NOMO-1 treated with DMSO at 0.1 percent for 48 hours (cell line): Measurements from ENCODE around the gene GOLGB1.
"Not testable (repeated sequence)": the region's sequence is repeated elsewhere in the genome, so short reads cannot be mapped to it uniquely, and the experiment has no call there.

ENCODE experiments used
- DNase-seq: peaks from one replicate; lab custom pipeline; 2025; ENCODE audit not compliant: unreplicated experiment; lab: John Stamatoyannopoulos, UW

The GOLGB1 gene

DNA sequence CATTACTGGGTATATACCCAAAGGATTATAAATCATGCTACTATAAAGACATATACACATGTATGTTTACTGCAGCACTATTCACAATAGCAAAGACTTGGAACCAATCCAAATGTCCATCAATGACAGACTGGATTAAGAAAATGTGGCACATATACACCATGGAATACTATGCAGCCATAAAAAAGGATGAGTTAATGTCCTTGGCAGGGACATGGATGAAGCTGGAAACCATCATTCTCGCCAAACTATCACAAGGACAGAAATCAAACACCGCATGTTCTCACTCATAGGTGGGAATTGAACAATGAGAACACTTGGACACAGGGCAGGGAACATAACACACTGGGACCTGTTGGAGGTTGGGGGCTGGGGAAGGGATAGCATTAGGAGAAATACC is 6.4 kb downstream of the GOLGB1 start:
- DNase-seq, result not testable (repeated sequence)

DNA sequence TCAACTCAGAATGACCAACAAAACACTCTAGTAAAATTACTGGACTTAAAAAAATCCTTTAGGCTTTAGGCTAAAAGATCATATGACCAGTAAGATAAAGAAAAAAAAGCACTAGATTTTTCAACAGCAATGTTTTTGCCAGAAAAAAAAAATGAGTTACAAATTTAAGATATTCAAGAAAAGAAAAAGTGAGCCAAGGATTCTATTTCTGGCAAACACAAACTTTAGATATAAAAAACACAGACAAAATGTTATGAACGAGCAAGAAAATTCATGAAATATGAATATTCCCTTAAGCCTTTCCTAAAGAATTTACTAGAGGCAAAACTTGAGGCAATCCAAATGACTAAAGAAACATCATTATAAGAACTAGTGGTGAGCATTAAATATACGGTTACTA is 8.6 kb downstream of the GOLGB1 start:
- no peak for DNase-seq

DNA sequence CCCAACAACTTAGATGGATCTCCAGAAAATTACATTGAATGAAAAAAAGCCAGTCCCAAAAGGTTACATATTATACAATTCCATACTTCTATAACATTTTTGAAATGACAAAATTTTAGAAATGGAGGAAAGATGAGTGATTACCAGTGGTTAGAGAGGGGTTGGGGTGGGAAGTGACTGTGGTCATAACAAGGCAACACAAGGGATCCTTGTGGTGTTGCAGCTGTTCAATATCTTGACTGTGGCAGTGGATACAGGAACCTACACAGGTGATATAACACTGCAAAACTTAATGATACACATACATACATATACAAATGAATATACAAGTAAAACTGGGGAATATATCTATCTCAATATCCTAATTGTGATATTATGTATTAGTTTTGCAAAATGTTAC is 9.6 kb downstream of the GOLGB1 start:
- DNase-seq, result no peak

DNA sequence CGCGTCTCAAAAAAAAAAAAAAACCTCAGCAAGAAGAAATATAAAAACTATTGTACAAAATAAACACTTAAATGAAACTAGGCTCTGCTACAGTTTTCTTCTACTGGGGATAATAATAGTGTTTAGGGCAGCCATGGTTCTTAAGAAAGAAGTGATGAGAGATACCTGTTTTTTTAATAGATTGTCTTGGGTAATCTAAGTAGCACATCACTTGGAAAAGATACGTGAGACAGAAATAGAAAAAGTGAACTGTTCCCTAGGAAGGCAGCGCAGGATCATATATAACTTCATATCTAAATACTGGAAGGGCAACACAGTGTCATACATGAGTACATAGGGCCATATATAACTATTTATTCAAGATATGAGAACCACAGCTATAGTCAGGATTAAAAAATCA is 11.9 kb downstream of the GOLGB1 start:
- no peak for DNase-seq

DNA sequence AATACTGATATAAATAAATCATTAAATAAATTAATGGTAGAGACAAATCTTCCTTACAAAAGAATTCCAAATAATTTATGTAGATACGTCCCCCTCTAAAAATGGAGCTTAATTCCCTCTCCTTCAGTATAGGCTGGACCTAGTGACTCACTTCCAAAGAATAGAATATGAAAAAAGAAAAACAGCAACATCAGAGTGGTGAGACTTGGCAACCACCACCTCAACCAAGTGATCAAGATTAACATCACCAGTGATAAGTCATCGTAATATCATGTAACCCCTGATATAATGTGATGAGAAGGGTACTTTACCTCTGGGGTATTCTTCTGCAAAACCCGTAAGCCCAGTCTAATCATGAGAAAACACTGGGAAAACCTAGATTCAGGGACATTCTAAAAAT is 13.4 kb downstream of the GOLGB1 start:
- no peak for DNase-seq

DNA sequence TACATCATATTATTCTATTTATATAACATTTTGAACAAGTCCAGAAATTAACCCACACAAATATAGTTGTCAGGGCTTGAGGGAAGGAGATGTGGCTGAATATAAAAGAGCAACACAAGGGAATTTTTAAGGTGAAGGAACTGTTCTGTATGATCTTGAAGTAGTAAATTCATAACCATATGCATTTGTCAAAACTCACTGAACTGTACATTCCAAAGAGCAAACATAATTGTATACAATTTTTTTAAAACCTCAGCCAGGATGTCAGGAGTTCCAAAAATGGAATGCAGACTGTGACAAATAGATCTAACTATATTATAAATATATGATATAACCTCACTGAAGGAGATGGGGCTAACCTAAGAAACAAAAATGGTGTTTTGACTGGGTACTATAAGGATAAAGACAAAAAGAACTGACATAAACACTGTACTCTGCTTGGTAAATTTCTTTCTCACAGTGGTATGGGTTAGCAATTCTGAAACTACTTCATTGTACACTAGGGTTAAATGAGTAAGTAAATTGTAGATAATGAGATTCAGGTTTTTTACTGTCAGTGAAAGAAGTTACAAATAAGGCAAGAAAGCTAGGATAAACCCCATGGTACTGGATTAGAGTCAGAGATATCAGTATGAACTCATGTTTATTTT is 14.4 kb downstream of the GOLGB1 start:
- DNase-seq, result no peak

DNA sequence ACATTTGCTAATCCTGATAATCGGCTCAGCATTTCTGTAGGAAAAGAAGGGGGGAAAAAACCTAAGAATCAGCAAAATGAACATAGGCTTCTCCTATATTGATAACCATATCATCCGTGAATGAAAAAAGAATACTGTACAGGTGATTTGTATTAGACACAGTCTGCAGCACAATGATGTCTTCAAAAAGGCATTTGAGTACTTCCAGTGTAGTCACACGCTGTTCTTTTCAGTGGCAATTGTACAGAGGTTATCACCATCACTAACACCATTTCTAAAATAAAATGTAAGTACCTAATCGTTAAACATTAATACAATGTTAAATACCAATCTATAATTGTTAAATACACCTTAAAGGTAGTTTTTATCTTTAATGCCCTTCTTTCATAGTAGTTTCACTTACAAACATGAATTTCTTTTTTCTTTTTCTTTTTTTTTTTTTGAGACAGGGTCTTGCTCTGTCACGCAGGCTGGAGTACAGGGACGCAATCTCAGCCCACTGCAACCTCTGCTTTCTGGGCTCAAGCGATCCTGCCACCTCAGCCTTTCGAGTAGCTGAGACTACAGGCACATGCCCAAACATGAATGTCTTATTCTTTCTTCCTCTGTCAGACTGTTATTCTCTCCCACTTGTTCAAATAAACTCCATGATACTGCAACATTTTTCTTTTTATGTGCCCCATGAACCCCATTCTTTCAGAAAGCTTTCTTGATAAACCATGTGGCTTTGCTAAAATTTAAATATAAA is 18.4 kb downstream of the GOLGB1 start:
- no peak for DNase-seq

DNA sequence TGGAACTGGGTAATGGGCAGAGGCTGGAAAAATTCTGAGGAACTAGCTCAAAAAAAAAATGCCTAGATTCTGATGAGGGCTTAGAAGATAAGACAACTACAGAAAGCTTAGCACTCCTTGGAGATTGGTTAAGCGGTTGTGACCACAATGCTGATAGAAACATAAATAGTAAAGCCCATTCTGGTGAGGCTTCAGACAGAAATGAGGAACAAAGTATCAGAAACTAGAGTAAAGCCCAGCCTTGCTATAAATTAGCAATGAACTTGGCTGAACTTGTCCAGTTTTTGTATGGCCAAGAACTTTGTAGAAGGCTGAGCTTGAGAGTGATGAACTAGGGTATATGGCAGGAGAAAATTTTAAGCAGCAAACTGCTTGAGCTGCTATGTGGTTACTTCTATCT is 25.4 kb downstream of the GOLGB1 start:
- DNase-seq, result peak; percentile 90

DNA sequence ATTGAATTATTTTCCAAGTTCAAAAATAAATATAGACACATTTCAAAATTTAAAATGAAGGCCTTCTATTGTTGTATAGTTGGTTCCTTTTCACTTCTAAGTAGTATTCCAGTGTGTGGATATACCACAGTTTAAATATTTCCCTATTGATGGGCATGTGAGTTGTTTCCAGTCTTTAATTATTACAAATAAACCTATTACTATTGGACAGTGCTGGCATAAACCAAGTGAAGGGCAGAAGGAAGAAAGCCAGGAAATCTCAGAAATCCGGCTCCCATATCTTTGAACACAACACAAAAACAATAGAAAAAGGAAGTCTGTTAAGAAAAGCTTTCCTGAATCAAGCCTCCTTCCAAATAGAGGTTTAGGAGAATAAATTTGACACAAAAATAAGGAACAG is 26.1 kb downstream of the GOLGB1 start:
- DNase-seq, result no peak

DNA sequence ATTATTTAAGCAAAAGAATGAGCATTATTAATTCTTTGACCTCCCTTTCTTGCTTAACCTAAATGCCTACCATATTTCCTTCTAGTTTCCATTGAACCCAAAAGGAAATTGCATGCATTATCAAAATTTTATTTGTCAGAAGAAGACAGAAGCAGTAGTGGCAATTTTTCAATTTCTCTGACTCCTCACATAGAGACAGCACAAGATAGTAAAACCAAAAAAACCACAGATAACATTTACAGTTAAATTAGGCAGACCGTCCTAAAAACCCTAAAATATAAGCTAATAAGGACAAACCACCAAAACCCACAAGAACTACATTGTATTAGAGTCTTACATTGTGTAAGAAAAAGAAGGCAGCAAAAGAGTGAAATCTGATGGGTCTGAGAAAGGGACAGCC is 27.1 kb downstream of the GOLGB1 start:
- no peak for DNase-seq

DNA sequence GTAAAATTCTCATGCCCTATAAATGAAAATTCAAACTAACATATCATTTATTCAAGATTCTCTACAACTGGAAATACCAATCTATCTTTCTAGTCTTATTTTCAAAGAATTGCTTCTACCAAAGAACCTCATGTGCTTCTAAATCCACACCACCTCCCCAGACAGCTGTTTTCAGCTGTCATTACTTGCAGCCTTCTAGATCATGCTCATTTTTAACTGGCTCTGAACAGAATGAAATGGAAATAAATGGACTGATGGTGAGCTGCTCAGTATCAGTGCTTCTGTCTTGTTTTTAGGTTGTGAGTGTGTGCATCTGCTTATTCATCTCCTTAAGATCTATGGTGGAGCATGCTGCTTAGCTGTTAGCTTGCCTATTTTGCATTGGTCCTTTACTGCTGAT is 29.4 kb downstream of the GOLGB1 start:
- no peak for DNase-seq

DNA sequence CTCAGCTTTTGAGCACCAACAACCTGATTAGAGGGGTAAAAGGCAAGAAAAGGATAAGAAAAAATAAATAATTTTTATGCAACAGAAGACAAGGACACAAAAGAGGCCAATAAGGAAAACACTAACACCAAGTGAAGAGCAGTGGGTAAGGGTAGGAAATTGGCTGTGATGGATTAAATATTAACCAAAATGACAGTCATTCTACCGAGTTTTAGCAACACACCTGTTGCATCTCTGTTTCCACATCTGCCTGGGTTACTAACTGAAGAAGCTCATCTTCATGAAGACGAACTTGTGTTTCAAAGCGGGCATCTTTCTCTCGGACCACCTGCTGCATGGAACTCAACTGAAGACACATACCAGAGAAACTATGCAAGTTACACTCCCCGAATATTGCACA is 30.1 kb downstream of the GOLGB1 start:
- DNase-seq, result no peak

DNA sequence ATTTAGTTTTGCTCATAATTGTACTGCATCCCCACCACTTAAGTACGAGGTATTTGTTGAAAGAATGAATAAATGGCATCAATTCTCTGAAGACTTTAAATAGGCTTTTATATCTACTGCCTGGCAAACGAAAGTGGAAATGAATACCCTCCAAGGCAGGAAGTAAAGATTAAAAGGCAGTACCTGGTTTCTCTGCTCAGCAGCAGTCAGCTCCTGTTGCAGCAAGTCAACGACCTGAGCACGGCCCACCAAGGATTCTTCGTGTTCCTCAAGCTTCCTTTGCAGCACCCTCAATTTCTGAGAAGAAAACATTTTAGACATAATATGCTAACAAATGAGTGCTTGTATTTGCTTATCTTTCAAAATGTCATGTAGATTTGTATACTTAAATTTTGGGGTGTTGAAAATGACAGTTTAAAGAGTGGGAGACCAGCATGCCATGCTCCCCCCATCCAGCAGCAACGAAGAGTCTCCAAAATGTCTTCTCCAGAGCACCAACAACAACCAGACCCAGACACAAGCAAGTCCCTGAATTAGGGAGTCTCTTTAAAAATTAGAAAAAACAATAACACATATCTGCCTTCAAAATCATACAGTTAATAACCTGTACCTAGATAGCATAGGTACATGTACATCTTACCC is 31.2 kb downstream of the GOLGB1 start:
- no peak for DNase-seq

DNA sequence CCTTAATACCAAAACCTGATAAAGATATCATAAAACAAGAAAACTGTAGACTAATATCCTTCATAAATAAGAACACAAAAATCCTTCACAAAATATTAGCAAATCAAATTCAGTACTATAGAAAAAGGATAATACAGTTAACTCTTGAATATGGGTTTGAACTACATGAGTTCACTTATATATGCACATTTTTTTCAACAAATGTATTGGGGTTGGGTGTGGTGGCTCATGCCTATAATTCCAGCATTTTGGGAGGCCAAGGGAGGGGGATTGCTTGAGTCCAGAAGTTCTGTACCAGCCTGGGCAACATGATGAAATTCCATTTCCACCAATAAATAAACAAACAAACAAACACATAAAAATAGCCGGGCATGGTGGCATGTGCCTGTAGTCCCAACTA is 39.2 kb downstream of the GOLGB1 start:
- no peak for DNase-seq

DNA sequence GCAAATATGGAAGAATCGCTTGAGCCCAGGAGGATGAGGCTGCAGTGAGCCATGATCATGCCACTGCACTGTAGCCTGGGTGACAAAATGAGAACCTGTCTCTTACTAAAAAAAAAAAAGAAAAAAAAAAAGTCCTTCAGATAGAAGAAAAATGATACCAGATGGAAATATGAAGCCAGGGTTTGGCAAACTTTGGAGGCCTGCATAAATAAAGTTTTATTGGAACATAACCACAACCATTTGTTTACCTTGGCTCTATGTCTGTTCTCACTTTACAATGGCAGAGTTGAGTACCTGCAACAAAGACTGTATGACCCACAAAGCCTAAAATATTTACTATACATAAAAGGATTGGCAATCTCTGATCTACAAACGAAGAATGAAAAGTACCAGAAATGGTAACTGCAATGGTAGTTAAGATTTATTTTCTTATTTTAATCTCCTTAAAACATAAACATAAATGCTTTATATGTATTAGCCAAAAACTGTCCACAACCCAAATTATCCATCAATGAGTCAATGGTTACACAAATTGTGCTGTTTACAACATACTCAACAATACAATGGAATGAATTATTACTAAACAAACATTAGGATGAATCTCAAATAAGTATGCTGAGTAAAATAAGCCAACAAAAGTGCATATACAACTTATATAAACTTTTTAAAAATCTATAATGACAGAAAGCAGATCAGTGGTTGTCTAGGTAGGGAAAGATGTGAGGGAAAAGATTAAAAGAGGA is 41.8 kb downstream of the GOLGB1 start:
- no peak for DNase-seq

DNA sequence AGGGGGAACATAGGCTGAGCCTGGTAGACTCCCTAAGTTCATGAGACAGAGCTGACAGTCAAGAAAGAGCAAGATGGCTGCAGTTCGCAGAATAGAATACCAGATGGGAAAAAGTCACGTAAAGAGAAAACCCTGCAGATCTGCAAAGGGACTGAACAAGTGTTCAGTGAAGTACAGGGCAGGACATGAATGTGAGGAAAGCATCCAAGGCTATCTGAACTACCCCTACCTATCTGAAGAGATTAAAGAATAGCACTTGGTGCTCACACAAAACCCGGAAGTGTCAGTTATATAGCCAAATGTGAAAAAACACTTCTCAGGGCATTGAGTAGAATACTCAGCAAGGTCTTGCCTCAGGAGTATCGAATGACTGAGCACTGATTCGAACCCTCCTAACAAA is 44.0 kb downstream of the GOLGB1 start:
- no peak for DNase-seq

DNA sequence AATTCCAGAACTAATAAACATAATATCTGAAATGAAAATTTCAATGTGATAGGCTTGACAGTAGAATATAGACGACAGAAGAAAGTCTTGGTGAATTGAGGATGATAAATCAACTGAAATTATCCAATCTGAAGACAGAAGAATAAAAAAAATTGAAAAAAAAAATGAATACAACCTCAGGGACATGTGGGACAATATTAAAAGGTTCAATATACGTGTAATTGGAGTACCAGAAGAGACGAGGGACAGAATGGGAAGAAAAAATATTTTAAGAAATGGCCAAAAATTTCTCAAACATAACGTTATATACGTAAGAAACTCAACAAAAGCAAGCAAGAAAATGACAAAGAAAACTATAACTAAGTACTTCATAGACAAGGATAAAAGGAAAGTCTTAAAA is 45.6 kb downstream of the GOLGB1 start:
- DNase-seq, result no peak

DNA sequence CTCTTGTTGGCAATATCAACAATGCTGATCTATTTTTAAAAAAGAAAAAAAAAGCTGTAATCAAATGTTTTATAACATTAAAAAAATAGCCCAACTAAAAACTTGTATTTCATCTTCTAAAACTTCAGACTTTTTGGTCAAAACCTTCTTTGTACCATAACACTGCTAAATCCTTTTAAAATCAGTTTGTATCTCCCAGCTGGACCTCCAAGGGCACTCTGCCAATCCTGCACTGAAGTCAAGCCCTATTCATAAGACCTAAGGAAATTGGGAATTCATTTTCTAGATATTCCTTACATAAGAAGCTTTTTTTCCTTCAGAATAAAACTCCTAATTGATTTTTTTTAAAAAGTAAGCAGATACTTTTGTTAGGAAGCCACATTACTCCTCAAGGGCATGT is 50.6 kb downstream of the GOLGB1 start:
- no peak for DNase-seq

DNA sequence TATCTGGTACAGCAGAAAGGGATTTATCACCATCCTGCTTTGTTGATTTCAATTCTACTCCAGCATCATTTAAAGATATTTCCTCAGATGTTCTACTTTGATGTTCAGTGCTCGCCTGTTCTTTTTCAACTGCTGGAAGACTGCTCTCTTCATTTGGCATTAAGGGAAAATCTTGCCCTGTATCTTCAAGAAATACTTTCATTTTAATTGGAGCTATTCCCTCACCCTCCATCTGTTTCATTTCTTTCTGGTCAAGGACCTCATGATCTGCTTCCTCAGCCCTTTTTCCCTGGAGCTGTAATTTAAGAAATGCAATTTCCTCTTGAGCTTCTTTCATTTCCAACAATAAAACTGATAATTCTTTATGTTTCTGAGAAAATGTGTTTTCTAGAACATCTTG is 51.1 kb downstream of the GOLGB1 start:
- no peak for DNase-seq

DNA sequence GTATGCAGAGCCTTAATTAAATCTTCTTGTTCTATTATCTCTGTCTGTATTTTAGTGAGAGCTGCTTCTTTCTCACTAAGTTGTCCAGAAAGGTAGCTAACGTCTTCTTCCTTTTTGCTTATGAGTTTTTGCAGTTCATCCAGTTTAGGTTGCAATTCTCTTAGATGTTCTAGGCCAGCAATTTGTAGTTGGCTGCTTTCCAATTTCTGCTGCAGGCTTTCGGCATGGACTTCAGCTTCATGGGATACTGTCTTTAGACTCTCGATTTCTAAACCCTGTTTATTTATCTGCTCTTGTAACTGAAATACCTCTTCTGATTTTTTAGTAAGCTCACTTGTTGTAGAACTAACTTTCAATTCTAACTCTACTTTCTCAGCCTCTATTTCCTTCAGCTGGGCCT is 53.4 kb downstream of the GOLGB1 start:
- DNase-seq, result no peak

DNA sequence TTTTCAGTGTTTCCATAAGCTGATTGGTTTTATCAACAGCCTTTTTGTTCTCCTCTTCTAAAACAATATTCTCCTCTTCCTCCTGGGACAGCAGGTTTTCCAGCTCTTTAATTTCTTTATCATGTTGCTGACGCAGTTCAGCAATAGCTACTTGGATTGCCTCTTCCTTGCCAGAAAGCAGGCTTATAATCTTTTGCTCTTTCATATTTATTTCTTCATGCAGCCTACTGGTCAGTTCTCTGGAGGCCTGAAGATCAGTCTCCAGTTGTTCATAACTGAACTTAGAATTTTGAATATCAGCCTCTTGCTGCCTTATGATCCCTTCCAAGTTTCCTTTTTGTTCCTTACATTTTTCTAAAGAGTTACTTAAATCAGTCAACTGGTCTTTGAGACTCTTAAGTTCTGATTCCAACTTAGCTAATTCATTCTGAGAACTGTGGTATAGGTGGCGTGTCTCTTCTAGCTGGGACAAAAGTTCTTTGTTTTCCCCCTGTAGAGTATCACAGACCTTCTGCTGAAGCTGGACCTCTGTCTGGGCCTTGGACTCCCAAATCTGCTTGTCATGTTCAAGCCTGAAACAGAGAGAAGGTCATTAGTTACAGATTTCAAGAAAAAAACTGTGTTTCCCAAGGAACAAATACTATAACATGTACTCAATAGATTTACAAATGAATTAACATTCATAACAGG is 57.4 kb downstream of the GOLGB1 start:
- no peak for DNase-seq
